Keratinocyte (primary cell): Measurements from ENCODE around the gene RGS10.

Experiments
- EZH2 ChIP-seq: IDR thresholded peaks from one replicate; pipeline ENCODE4 v1.6.1; 2012; ENCODE audit warnings: inconsistent platforms, mild to moderate bottlenecking, low read length, moderate library complexity
- TF ChIP-seq, protein P1 (sequence below), 3 experiments: IDR thresholded peaks in 1 of 3; conservative IDR thresholded peaks in 1 of 3; optimal IDR thresholded peaks in 1 of 3; 2 replicates in 2 of 3; 3 replicates in 1 of 3; pipeline versions ENCODE3 to v1.5.1; 2011; ENCODE audit warnings: low read length in 3 of 3, mild to moderate bottlenecking in 3 of 3, moderate library complexity in 2 of 3, control low read depth in 1 of 3, inconsistent platforms in 1 of 3; ENCODE audit not compliant: insufficient read depth in 2 of 3; ENCODE audit errors: extremely low read depth in 1 of 3

DNA sequence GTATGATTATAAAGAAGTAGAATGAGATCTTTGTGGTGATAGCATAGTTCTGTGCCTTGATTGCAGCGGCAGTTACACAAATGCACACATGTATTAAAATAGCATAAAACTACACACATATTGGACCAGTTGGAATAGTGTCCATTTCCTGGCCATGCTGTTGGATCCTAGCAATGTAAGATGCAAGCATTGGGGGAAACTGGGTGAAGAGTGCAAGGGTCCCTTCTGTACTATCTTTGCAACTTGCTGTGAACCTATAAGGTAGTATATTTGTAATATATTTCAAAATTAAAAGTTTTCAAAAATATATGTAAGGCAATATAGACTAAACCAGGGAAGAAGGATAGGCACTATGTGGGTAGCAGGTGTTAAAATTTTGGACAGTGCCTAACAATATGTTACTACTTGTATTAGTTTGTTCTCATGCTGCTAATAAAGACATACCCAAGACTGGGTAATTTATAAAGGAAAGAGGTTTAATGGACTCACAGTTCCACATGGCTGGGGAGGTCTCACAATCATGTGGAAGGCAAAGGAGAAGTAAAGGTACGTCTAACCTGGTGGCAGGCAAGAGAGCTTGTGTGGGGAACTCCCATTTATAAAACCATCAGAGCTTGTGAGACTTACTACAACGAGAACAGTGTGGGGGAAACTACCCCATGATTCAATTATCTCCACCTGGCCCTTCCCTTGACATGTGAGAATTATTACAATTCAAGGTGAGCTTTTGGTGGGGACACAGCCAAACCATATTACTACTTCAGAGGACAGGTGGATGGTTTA lies 71.4 kb downstream of the RGS10 start:
- TF ChIP-seq EZH2, result no peak
- TF ChIP-seq, protein P1, sequence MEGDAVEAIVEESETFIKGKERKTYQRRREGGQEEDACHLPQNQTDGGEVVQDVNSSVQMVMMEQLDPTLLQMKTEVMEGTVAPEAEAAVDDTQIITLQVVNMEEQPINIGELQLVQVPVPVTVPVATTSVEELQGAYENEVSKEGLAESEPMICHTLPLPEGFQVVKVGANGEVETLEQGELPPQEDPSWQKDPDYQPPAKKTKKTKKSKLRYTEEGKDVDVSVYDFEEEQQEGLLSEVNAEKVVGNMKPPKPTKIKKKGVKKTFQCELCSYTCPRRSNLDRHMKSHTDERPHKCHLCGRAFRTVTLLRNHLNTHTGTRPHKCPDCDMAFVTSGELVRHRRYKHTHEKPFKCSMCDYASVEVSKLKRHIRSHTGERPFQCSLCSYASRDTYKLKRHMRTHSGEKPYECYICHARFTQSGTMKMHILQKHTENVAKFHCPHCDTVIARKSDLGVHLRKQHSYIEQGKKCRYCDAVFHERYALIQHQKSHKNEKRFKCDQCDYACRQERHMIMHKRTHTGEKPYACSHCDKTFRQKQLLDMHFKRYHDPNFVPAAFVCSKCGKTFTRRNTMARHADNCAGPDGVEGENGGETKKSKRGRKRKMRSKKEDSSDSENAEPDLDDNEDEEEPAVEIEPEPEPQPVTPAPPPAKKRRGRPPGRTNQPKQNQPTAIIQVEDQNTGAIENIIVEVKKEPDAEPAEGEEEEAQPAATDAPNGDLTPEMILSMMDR (optimal IDR thresholded peaks at IDR 0.05 in 1 of 3, IDR thresholded peaks at IDR 0.05 in 1 of 3, conservative IDR thresholded peaks at IDR 0.05 in 1 of 3; ENCODE audit: extremely low read depth in 1 of 3, insufficient read depth in 2 of 3, low read length in 3 of 3), result no peak
